GM23338 (cell line): ENCODE results near the gene COIL. TPM values are rescaled to one million over a fixed set of nuclear protein-coding genes. Genes with fewer than 3 reads are reported as not detected.

ENCODE experiments used
- ATAC-seq: fragments of 200-7000 bp; cut with Tn5 transposase; 3 replicates; pipeline ENCODE4 v1.9.1; 2020
- DNase-seq: peaks from one replicate; pipeline ENCODE4 v3.0.0-alpha.2; 2015; ENCODE audit warnings: low spot score
- H2AFZ ChIP-seq: fragments of 200-600 bp; sonication (generic); 2 replicates; pipeline ENCODE4 v1.8.0; 2016; ENCODE audit warnings: antibody characterized with exemption, mild to moderate bottlenecking, moderate library complexity
- H3F3A ChIP-seq: fragments of 200-600 bp; sonication (generic); replicated peaks from 2 replicates; pipeline ENCODE4 v1.8.0; 2017; ENCODE audit warnings: antibody characterized with exemption, mixed run types, low read depth
- H3K27ac ChIP-seq: fragments of 200-600 bp; sonication (generic); 2 replicates; pipeline ENCODE4 v1.6.1; 2016; ENCODE audit warnings: low read depth
- H3K27me3 ChIP-seq: fragments of 200-600 bp; sonication (generic); 2 replicates; pipeline ENCODE4 v1.8.0; 2016; ENCODE audit warnings: mild to moderate bottlenecking, mixed run types, moderate library complexity; ENCODE audit not compliant: insufficient read depth
- H3K36me3 ChIP-seq: fragments of 200-600 bp; sonication (generic); 2 replicates; pipeline ENCODE4 v1.8.0; 2016; ENCODE audit warnings: mild to moderate bottlenecking; ENCODE audit not compliant: insufficient read depth
- H3K4me1 ChIP-seq: fragments of 200-600 bp; sonication (generic); 2 replicates; pipeline ENCODE4 v1.8.0; 2016; ENCODE audit warnings: mild to moderate bottlenecking, moderate library complexity; ENCODE audit not compliant: insufficient read depth
- H3K4me2 ChIP-seq: fragments of 200-600 bp; sonication (generic); 2 replicates; pipeline ENCODE4 v1.7.1; 2017; ENCODE audit warnings: mixed run types
- H3K4me3 ChIP-seq: fragments of 200-600 bp; sonication (generic); 2 replicates; pipeline ENCODE4 v1.6.1; 2016; ENCODE audit warnings: mixed run types
- H3K79me2 ChIP-seq: fragments of 200-600 bp; sonication (generic); replicated peaks from 2 replicates; pipeline ENCODE4 v1.8.0; 2017; ENCODE audit warnings: mild to moderate bottlenecking; ENCODE audit not compliant: insufficient read depth
- H3K9me2 ChIP-seq: fragments of 200-600 bp; sonication (generic); 2 replicates; pipeline ENCODE4 v1.8.0; 2017; ENCODE audit not compliant: insufficient read depth
- H4K20me1 ChIP-seq: fragments of 200-600 bp; sonication (generic); replicated peaks from 2 replicates; pipeline ENCODE4 v1.8.0; 2017; ENCODE audit warnings: mild to moderate bottlenecking; ENCODE audit not compliant: insufficient read depth
- H3K27ac Mint-ChIP-seq: 2 replicates; pipeline ENCODE4 v1.8.0; 2020; ENCODE audit warnings: inconsistent platforms, mild to moderate bottlenecking, moderate library complexity, mixed read lengths
- H3K27me3 Mint-ChIP-seq: 3 replicates; pipeline ENCODE4 v1.8.0; 2022; ENCODE audit warnings: low read depth, mild to moderate bottlenecking, moderate library complexity, mixed read lengths, inconsistent platforms; ENCODE audit not compliant: insufficient read depth, poor library complexity
- H3K36me3 Mint-ChIP-seq: 3 replicates; pipeline ENCODE4 v1.8.0; 2021; ENCODE audit warnings: low read depth, mild to moderate bottlenecking, inconsistent platforms, moderate library complexity, mixed read lengths
- H3K4me1 Mint-ChIP-seq: 3 replicates; pipeline ENCODE4 v1.8.0; 2020; ENCODE audit warnings: mild to moderate bottlenecking, inconsistent platforms, mixed read lengths
- H3K4me3 Mint-ChIP-seq: 3 replicates; pipeline ENCODE4 v1.8.0; 2021; ENCODE audit warnings: moderate library complexity, mild to moderate bottlenecking, inconsistent platforms, mixed read lengths
- H3K9me3 Mint-ChIP-seq: 3 replicates; pipeline ENCODE4 v1.8.0; 2020; ENCODE audit warnings: moderate library complexity, mild to moderate bottlenecking, inconsistent platforms, mixed read lengths
- CREB1 ChIP-seq: fragments of 250-450 bp; sonication (Bioruptor Pico); IDR thresholded peaks from 2 replicates; pipeline ENCODE4 v1.5.0; 2020; ENCODE audit warnings: low read depth, mild to moderate bottlenecking, moderate library complexity
- ETS1 ChIP-seq: IDR thresholded peaks from 2 replicates; pipeline ENCODE4 v1.6.1; 2016; ENCODE audit warnings: antibody characterized with exemption
- EZH2 ChIP-seq: fragments of 200-600 bp; sonication (generic); IDR thresholded peaks from one replicate; pipeline ENCODE4 v1.8.0; 2017; ENCODE audit warnings: antibody characterized with exemption, mild to moderate bottlenecking, low read depth; ENCODE audit not compliant: unreplicated experiment
- EZH2phosphoT487 ChIP-seq: fragments of 200-600 bp; sonication (generic); IDR thresholded peaks from one replicate; pipeline ENCODE4 v1.8.1; 2018; ENCODE audit warnings: antibody characterized with exemption; ENCODE audit not compliant: unreplicated experiment
- POLR2AphosphoS5 ChIP-seq: IDR thresholded peaks from 2 replicates; pipeline ENCODE4 v1.6.1; 2016; ENCODE audit warnings: antibody characterized with exemption, low read depth
- REST ChIP-seq: IDR thresholded peaks from one replicate; pipeline ENCODE4 v1.6.1; 2018; ENCODE audit warnings: antibody characterized with exemption; ENCODE audit not compliant: unreplicated experiment
- STAT1 ChIP-seq: IDR thresholded peaks from one replicate; pipeline ENCODE4 v1.6.1; 2016; ENCODE audit warnings: antibody characterized with exemption; ENCODE audit not compliant: unreplicated experiment
- ZNF331 ChIP-seq: fragments of 250-450 bp; sonication (Bioruptor Pico); IDR thresholded peaks from 2 replicates; pipeline ENCODE4 v1.5.0; 2020; ENCODE audit warnings: low read depth, mild to moderate bottlenecking, moderate library complexity
- ZNF462 ChIP-seq: fragments of 250-450 bp; sonication (Bioruptor Pico); IDR thresholded peaks from 2 replicates; pipeline ENCODE4 v1.5.0; 2020; ENCODE audit warnings: mild to moderate bottlenecking, moderate library complexity
- polyA plus RNA-seq: library from polyadenylated mRNA; unstranded; fragments of >200 nt; fragmentation: Nextera tagmentation; extraction: Ambion mirVana; gene quantifications from 2 replicates; pipeline ENCODE4 v1.2.1, GENCODE V29; 2016
- total RNA-seq: library from RNA; depleted of rRNA; stranded (reverse); fragments of >200 nt; shearing (Covaris generic); gene quantifications from 2 replicates; pipeline ENCODE4 v1.2.3, GENCODE V29; 2014

The COIL gene
- total and polyA plus RNA-seq, 2 experiments from 2014 or later = 18.5 to 32.2 TPM

- no peak overlapping the region for H3K27ac ChIP-seq
- H3K27me3 Mint-ChIP-seq = no peaks in the 10 kb centered on the region
- peaks cover 3% of the 10 kb centered on the region; the same call in 1 of the 2 replicates for H3K79me2 ChIP-seq
- H3K4me1 ChIP-seq = no peaks in the 10 kb centered on the region
- no peak for TF ChIP-seq EZH2
- TF ChIP-seq CREB1 = no peak
- no peak for TF ChIP-seq ZNF462 (CRISPR knock-in tag)
- no peak for TF ChIP-seq EZH2phosphoT487
- TF ChIP-seq STAT1 = no peak
- no peak for TF ChIP-seq ZNF331
- no peak for TF ChIP-seq POLR2AphosphoS5
- TF ChIP-seq REST = no peak
- TF ChIP-seq ETS1 = no peak
- no peak overlapping the region for H2AFZ ChIP-seq
- H3K36me3 Mint-ChIP-seq = peaks cover 64% of the 10 kb centered on the region
- H3K27ac Mint-ChIP-seq = no peak overlapping the region
- no peaks in the 10 kb centered on the region for H3K9me2 ChIP-seq
- no peak overlapping the region for H3K4me3 Mint-ChIP-seq
- H3K4me2 ChIP-seq = no peak overlapping the region
- ATAC-seq (no peak), DNase-seq (no peak)
- no peaks in the 10 kb centered on the region for H3F3A ChIP-seq
- no peaks in the 10 kb centered on the region for H3K27me3 ChIP-seq
- H3K4me1 Mint-ChIP-seq = no peaks in the 10 kb centered on the region
- H3K4me3 ChIP-seq = no peak overlapping the region
- 0 out of 2 replicates have a peak, but pooled peaks cover 7% of the 10 kb centered on the region for H3K36me3 ChIP-seq
- H4K20me1 ChIP-seq = no peaks in the 10 kb centered on the region; the same call in 1 of the 2 replicates
- no peaks in the 10 kb centered on the region for H3K9me3 Mint-ChIP-seq
Measured at GRCh38 chr17:56947741-56948140, 13.1 kb downstream of the COIL start.
